SH-SY5Y (cell line): ENCODE results near the gene SLC37A1.

Source experiments
- GATA2 ChIP-seq: IDR thresholded peaks from 2 replicates; pipeline ENCODE4 v1.6.1; 2011; ENCODE audit warnings: mild to moderate bottlenecking, low read depth, low read length
- GATA3 ChIP-seq: IDR thresholded peaks from 2 replicates; pipeline ENCODE4 v1.6.1; 2011; ENCODE audit warnings: low read depth, mild to moderate bottlenecking, low read length, moderate library complexity

SLC37A1 gene

GRCh38 chr21:42508371-42508770 is 5.3 kb upstream of the SLC37A1 start:
- TF ChIP-seq GATA3 (no peak), GATA2 (no peak)

- TF ChIP-seq GATA3 (no peak), GATA2 (no peak)
Observed at GRCh38 chr21:42509244-42509643, 4.4 kb upstream of the SLC37A1 start.

GRCh38 chr21:42512346-42513034 is 1.2 kb upstream of the SLC37A1 start:
- no peak for TF ChIP-seq GATA2
- no peak for TF ChIP-seq GATA3

- no peak for TF ChIP-seq GATA3
- TF ChIP-seq GATA2: no peak
Observed at GRCh38 chr21:42513985-42514882, 582 bp downstream of the SLC37A1 start.

GRCh38 chr21:42514883-42515228 is 1.2 kb downstream of the SLC37A1 start:
- TF ChIP-seq GATA2 (no peak), GATA3 (no peak)

GRCh38 chr21:42515708-42516502 is 2.3 kb downstream of the SLC37A1 start:
- TF ChIP-seq GATA2 (no peak), GATA3 (no peak)

GRCh38 chr21:42518215-42518614 is 4.6 kb downstream of the SLC37A1 start:
- TF ChIP-seq GATA2 (no peak), GATA3 (no peak)

- no peak for TF ChIP-seq GATA2
- TF ChIP-seq GATA3: no peak
Observed at GRCh38 chr21:42518626-42519025, 5.0 kb downstream of the SLC37A1 start.

- TF ChIP-seq GATA2 (no peak), GATA3 (no peak)
Observed at GRCh38 chr21:42520628-42521253, 7.1 kb downstream of the SLC37A1 start.

GRCh38 chr21:42521384-42521783 is 7.7 kb downstream of the SLC37A1 start:
- TF ChIP-seq GATA2 (no peak), GATA3 (no peak)

GRCh38 chr21:42521805-42522204 is 8.2 kb downstream of the SLC37A1 start:
- TF ChIP-seq GATA2 (no peak), GATA3 (no peak)

- no peak for TF ChIP-seq GATA3
Observed at GRCh38 chr21:42522271-42522670, 8.6 kb downstream of the SLC37A1 start.

GRCh38 chr21:42522771-42523170 is 9.1 kb downstream of the SLC37A1 start:
- no peak for TF ChIP-seq GATA2
- no peak for TF ChIP-seq GATA3

- TF ChIP-seq GATA3: no peak
Observed at GRCh38 chr21:42523211-42523610, 9.6 kb downstream of the SLC37A1 start.
